NCI-H1417 treated with DMSO at 0.1 percent for 48 hours (cell line): ENCODE data around the gene GJD2.

Source experiments
- DNase-seq: peaks from one replicate; lab custom pipeline; 2025; lab: John Stamatoyannopoulos, UW

GJD2 gene

DNA sequence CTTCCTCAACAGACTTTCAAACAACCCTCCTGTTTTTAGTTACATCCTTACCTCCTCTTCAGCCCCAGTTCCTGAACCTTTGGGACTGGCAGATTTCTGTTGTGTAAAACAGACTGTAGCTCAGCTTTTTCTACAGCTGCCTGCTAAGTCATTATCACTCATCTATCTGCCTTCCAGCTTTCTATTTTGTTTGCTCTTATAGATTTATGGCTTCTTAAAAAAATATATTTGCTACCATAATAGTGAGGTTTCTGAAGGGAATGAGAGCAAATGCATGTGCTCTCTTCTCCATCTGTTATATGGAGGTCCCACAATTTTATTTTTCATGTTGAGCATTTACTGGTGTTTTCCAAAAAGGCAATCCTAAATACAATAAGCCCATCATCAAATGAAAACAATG lies 18.2 kb upstream of the GJD2 start:
- DNase-seq: peak; percentile 40

DNA sequence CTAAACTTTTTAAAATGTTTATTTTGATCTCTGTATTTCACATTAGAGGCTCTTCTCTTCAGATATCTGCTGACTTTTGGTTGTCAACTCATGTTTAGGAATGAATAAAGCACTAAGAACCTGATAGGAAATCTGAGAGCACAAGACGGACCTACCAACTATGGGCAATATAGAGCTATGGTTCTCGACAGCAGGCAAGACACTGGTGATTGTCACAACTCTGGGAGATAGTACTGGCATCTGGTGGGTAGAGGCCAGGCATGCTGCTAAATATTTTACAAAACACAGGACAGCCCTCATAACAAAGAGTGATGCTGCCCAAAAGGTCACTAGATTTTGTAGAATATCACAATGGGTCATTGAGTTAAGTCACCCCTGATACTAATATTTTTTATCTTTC lies 17.5 kb upstream of the GJD2 start:
- no peak for DNase-seq

DNA sequence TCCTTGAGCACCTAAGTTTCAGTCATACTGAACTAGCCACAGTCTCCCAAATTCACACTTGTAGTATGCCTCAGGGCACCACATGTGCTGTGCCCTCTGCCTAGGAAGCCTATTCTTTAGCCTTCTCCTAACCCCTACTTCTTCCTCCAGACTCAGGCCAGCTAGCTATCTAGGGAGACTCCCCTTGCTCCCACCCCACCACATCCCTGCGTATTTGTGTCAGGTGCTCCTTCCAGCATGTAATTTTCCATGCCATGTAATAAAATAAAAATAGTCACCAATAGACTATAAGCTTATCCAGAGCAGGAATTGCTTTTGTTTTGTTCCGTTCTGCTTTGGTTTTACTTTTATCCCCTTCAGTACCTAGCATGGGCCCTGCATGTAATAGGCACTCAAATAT lies 14.9 kb upstream of the GJD2 start:
- no peak for DNase-seq

DNA sequence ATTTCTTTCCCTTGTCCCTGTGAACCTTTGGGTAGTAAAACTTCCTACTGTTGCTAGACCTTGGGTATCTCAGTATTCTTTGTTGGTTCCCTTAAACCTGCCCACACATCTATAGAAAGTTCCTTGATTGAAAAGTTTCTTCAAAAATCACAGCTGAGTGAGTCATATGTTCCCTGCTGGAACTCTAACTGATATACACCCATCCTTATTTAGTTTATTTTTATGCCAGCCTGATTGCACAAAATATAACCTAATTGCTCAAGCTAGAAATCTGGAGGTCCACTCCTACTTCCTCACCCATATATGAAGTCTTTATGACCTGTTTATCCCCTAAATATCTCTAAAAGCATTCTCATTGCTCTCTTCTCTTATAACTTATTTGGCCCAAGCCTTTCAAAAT lies 13.7 kb upstream of the GJD2 start:
- DNase-seq: no peak

DNA sequence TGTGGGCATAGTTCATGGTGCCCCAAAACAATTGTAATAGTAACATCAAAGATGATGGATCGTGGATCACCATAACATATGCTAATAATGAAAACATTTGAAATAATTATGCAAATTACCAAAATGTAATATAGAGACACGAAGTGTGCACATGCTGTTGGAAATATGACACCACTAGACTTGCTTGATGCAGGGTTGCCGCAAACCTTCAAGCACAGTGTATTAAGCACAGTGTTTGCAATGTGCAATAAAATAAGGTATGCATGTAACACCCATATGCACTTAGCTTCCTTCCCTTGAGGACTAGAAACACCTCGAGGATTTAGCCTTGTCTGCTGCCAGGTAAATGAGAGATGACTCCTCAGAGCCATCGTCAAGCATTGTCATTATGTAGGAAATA lies 10.9 kb upstream of the GJD2 start:
- no peak for DNase-seq

DNA sequence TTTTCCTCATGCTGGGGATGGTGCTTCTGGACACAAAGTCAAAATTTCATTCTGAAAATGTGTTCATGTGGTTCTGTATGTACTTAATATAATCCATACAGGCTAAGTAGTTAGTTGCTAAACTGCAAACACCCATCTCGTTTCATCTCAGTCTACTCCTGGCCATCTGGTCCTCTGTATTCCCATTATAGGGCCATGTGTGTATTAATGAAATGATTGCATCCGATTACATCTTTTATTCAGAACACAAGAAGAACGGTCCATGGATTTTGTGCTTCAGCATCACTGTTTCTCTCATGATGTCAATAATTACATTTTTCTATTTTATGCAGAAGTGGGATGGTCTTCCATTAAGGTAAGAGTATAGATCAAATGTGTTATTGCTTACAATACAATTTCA lies 6.1 kb upstream of the GJD2 start:
- DNase-seq: no peak

DNA sequence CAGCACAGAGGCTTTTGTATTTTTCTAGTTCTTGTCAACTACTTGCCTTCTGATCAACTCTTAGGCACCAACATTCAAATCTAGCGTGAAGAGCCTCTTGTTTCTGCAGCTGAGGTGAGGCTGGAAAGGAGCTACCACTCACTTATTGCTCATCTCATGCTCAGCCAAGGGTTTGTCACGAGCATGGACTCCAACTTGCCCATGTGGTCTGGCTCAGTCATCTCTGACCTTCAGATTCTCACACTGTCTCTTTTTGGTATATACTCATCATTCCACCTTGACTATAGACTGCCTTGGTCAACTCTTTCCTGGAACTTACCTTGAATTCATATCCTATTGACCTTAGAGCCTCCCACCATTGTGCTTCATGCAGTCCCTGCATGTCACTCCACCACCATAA lies 5.2 kb upstream of the GJD2 start:
- DNase-seq: no peak

DNA sequence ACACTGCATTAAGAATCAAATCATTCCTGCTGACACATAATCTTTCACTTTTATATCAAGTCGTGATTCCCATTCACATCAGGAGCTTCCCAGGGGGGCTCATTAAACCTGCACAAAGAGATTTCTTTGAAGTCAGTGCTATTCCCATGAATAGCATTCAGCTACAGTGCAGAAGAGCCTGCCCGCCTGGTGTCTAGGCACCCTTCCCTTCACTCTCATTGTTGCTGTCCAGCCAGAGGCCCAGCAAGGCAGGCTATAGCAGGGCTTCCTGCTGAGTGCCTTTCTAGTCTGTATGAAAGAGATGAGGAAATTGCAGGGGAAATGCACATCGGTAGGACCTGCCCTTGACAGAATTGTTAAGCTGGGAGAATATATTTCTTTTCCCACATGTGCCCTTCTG lies 4.5 kb upstream of the GJD2 start:
- peak; percentile 41 for DNase-seq

DNA sequence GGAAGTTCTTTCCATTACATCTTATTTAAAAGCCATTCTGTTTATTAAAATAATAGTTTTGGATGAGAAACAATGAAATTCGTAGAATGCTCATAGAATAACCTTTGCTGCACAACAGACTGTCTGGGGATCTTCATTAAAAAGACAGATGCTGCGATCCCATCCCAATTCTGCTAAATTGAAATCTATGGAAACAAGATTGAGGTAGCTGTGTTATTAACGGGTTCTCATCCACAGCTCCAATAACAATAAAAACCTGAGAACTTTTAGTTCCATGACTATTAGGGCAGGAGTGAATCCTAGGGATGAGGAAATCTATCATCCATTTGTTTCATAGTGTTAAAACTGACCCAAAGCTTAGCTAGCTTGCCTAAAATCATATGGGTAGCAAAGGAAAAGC lies 2.5 kb upstream of the GJD2 start:
- no peak for DNase-seq

DNA sequence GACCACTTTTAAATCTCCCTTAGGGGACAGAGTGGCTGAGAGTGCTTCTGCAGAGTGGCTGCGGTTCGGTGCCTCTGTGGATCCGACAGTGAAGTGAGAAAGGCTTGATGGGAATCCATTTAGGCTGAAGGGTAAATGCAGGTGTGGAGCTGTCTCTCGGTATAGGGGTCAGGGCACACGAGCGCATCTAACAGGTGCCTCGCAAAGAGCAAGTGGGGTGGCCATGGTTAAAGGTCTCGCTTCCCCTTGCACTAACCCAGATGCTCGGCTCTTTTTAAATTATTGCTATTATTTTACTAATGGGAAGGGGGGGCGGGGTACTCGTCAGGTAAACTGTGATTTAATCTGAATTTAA lies 598 bp upstream of the GJD2 start:
- DNase-seq: no peak

DNA sequence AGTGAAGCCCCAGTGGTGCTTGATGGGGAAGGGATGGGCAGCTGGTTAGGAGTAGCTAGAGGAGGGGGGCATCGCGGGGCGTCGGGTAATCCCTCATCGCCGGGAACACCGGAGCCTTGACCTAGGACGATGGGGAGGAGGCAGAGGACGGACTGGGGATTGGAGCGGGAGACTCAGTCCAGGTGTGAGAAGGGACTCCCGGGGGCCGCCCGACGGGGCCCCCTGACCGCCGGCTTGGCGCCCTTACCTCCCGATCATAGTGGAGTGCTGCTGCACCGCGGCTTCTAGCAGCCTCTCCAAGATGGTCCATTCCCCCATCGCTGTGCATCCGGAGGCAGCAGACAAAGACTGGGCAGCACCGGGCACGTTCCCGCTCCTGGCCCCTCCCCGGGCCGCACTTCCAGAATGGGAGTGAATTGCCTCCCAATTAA lies 612 bp downstream of the GJD2 start:
- DNase-seq: no peak

DNA sequence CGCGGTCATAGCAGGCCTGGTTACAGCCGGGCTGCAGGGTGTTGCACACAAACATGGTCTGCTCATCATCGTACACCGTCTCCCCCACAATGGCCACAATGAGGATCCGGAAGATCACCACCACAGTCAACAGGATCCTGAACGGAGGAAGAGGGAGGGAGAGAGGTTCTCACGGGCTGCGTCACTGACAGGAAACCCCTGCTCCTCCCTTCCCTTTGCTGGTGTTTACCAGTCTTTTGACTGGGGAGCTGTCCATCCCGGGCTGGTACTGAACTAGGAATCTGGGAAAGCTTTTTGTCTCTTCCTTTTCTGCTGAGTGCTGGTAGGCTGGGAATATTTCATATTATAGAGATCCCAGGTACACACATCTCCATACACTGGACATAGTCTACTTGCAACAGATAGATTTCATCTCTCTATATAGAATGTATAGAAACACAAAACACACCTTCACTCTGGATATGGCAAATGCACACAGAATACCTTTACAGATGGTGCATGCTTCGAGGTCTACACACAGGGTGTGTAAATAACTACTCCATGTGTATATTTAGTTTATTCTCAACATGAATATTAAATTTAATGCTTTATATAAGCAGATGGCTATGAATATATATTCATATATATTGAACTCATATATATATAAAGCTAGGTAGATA lies 1.4 kb downstream of the GJD2 start:
- DNase-seq: no peak

DNA sequence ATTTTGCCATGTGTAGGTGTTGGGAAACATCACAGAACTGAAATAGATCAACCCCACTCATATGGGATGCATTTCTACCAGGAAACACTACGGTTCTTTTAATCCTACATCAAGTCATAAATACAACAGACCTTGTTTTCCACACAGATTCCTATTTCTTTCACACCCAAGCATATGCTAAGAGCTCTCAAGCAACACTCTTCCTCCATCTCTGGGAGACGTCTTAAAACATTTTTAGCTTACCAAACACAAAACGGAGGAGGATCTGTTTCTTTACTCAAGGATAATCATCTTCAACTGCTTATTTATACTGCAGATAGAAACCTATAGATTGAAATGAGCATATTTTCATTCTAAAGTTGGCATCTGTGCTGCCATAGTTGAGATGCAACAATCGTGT lies 5.1 kb downstream of the GJD2 start:
- no peak for DNase-seq

DNA sequence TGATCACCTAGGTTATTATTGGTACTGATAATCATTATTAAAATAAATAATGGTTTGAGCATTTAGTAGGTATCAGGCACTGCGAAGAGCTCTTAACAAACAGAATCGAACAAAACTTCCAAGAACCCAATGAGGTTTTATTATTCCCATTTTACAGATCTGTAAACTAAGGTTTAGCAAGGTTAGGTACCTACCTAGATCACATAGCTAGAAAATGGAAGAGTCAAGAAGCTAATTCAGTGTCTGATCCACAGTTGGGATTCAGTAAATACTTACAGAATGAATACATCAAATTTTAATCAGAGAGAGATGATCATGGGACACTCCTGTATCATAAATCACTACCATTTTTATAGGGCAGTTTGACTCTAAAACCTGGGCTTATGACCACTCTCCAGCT lies 15.5 kb downstream of the GJD2 start:
- no peak for DNase-seq

DNA sequence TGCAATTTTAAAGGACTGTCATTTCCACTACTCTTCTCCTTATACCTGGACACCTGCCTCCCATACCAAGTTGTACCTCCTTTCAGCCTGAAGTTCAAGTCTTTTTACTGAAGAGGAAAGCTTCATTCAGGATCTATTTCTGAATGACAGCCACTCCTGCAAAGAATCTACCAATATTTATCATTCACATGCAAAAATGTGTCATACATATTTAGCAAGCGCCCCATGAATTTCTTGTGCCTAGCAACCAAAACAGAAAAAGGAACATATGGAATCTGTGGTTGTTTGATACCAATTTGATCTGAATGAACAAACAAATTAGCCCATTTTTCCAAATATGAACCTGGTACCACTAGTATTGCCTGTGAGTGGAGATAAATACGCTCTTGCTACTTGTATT lies 16.8 kb downstream of the GJD2 start:
- DNase-seq: no peak

DNA sequence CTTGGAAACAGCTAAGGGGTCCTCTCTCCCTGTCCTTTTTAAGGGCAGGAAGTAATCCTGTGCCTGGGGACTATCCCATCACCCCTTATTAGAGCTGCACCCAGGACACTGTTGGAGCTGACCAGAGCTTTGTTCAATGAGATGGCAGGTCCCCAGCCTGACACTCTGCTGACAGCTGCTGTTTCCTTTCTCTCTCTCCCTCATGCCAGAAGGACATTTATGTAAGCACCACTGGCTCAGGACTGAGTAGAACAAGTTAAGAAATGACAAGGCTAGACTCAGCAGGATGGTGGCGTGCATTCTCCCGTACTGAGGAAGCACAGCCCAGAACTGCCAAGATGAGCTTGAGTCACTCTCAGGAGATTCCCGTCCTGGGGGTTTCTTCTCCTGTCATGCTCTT lies 17.3 kb downstream of the GJD2 start:
- no peak for DNase-seq

DNA sequence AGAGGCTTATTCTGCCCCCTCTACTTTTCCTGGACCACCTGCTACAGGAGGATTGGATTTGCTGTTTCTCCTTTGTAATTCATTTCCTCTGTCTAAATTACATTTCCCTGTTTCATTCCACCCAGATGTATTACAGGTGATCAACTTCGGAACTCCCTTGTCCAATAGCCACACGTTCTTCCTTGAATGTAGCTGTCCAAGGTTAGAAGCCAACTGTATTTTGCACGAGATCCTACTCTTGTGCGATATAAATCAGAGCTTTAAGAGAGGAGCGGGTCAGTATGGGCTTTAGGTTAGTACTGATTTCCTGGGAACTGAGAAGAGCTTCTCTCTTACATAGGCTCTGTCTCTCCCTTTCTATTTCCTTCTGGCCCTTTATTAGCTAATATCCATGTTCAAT lies 20.5 kb downstream of the GJD2 start:
- no peak for DNase-seq

DNA sequence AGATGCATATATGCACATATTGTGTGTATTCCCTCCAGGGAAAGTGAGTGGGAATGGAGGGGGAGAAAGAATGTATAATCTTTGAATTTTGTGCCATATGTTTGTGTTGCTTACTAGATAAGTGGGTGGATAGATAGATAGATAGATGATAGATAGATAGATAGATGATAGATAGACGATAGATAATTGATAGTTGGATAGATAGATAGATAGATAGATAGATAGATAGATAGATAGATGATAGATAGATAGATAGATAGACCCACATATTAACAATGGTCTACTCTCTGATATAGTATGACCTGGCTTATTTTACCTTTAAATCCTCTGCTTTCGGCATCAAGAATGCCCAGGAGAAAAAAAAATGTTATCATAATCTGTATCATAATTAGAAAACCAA lies 21.2 kb downstream of the GJD2 start:
- no peak for DNase-seq

DNA sequence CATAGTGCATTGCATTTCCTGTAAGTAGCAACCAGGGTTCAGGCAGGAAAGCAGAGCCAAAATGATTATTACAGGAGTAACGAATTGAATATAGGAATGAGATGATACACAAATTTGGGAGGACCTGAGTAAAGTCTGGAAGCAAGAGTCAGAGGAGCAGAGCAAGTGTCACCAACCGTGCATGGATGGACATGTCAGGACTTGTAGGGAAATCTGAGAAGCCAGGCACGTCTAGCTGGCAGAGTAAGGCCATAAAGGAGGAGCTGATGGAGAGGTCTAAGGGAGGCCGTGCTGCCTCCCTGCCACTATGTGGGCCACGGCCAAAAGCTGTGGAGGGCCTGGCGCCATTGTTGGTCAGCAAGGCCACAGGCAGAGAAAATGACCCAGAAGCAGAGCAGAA lies 22.4 kb downstream of the GJD2 start:
- no peak for DNase-seq

DNA sequence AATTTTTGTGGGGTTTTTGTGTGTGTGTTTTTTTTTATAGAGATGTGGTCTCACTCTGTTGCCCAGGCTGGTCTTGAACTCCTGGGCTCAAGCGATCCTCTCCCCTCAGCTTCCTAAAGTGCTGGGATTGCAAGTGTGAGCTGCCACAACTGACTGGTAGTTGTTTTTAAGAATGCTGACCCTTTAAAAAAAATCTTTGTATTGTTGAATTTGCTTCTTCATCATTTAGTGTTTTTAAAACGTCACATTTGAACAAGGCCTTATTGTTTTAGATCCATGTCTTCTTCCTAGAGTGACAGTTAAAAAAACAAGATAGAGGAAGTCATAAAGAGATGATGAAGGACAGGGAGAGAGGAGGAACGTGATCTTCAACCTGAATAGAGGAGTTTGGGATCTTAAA lies 24.1 kb downstream of the GJD2 start:
- DNase-seq: no peak

DNA sequence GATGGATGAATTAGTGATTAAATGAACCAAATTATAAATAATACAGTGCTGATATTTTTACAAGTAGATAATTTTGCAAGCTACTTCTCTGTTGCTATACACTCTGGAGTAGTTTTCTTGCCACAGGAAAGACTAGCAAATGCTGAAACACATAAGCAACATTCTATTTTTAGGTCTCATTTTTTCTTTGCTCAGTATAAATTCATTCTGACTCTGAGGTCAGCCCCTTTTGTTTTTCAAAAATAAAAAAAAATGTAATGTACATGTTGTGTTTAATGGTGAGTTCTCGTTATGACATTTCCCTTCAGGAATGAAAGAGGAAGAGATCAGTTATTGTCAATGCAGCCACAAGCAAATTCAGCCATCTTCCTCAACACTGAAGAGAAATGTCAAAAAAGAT lies 24.9 kb downstream of the GJD2 start:
- DNase-seq: no peak

DNA sequence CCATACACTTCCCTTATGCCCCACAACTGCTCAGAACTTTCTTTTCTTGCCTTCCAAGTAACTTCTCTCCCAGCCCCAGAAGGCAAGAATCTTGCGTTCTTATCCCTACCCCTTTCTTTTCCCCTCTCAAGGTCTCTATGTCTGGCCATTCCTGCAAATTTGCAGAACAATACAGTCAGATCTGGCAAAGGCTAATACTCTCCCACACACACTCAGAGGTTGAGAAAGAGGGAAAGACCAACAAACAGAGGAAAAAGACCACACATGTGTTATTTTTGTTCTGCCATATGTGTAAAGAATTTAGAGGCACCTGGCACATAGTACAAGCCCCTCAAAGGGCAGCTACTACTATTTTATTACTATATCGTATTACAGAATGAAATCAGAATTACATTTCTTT lies 25.7 kb downstream of the GJD2 start:
- DNase-seq: no peak

DNA sequence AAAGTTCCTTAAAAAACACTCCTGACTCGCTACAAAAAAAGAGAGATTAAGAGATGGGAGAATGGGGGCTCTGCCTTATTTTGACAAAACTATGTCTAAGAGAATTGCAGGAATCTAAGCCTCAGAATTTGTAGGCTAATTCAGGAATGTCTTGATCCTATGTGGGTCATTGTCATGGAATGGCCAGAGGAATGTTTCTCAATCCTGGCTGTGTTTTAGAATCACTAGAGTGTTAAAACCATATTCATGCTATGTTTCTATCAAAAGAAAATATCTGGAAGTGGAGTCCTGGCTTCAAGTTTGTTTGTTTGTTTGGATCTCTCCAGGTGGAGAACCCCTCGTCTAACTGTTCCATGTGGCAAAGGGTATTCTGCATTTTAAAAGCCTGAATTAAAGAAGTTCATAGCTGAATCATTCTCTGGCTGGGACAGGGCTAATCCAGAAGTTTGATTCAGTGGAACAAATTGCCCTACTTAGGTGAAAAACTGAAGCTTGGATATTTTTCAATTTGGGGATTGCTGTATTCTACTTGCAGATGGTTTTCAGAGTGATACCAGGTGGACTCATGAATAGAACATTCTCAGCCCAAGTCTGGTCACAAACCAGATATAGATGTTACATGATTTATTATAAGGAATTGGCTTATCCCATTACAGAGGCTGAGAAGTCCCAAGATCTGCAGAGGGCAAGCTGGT lies 28.2 kb downstream of the GJD2 start:
- DNase-seq: no peak

DNA sequence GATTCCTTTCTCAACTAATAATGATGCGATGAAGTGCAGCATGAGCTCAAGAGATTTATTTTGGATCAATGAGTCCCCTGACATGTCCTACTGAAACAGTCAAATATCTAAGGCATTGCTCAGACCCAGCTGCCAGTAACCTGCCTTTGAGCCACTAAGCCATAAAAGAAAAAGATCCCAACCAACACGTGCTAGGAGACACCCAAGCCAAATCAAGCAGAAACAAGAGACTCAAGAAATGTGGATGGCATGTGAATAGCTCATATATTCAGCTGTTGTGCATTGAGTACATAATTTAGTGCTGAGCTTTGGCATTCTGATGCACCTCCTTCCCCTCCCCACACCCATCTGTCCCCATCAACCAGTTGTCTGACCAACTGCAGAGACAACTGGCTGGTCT lies 29.2 kb downstream of the GJD2 start:
- DNase-seq: no peak
